PC-9 (cell line): Measurements from ENCODE around the gene TBX2. TPM values are rescaled to one million over a fixed set of nuclear protein-coding genes. Genes with fewer than 3 reads are reported as not detected.

Source experiments
- BruUV-seq: library from RNA; stranded (reverse); fragments of 400-500 nt; replicated peaks from 2 replicates; lab custom pipeline; 2021; lab: Mats Ljungman, UMichigan
- CTCF ChIA-PET: fragments of 300-600 bp; sonication (Branson Sonifier 250); formaldehyde crosslinking; loops from one replicate; lab custom pipeline; 2022; ENCODE audit warnings: antibody characterized with exemption; lab: Charles Lee
- POLR2A ChIA-PET: fragments of 300-600 bp; sonication (Branson Sonifier 250); formaldehyde crosslinking; loops from one replicate; lab custom pipeline; 2022; ENCODE audit warnings: antibody characterized with exemption; ENCODE audit not compliant: unreplicated experiment; lab: Charles Lee
- DNase-seq, 2 experiments: peaks; one replicate each; pipeline versions ENCODE4 v3.0.0 to v3.0.0-alpha.2; 2015 to 2022; ENCODE audit warnings: mixed read lengths in 1 of 2
- H2AFZ ChIP-seq: fragments of 200-600 bp; sonication (generic); 2 replicates; pipeline ENCODE4 v1.8.1; 2017; ENCODE audit warnings: antibody characterized with exemption
- H3F3A ChIP-seq: fragments of 200-600 bp; sonication (generic); 2 replicates; pipeline ENCODE4 v1.8.1; 2017; ENCODE audit warnings: antibody characterized with exemption, mild to moderate bottlenecking, low read depth; ENCODE audit not compliant: insufficient read depth
- H3K27ac ChIP-seq: fragments of 200-600 bp; sonication (generic); 2 replicates; pipeline ENCODE4 v1.6.1; 2016; ENCODE audit warnings: mixed run types
- H3K27me3 ChIP-seq: fragments of 200-600 bp; sonication (generic); 2 replicates; pipeline ENCODE4 v1.6.1; 2016; ENCODE audit warnings: low read depth, mixed run types; ENCODE audit not compliant: insufficient read depth
- H3K36me3 ChIP-seq: fragments of 200-600 bp; sonication (generic); 2 replicates; pipeline ENCODE4 v1.6.1; 2016; ENCODE audit warnings: low read depth, mixed run types
- H3K4me1 ChIP-seq: fragments of 200-600 bp; sonication (generic); replicated peaks from 2 replicates; pipeline ENCODE4 v1.6.1; 2016; ENCODE audit warnings: mixed run types; ENCODE audit not compliant: insufficient read depth
- H3K4me2 ChIP-seq: fragments of 200-600 bp; sonication (generic); 2 replicates; pipeline ENCODE4 v1.6.1; 2017; ENCODE audit warnings: mixed run types
- H3K4me3 ChIP-seq: fragments of 200-600 bp; sonication (generic); 2 replicates; pipeline ENCODE4 v1.6.1; 2016; ENCODE audit warnings: mixed run types
- H3K79me2 ChIP-seq: fragments of 200-600 bp; sonication (generic); 2 replicates; pipeline ENCODE4 v1.6.1; 2017; ENCODE audit warnings: low read depth, mixed run types
- H3K9me2 ChIP-seq: fragments of 200-600 bp; sonication (generic); 2 replicates; pipeline ENCODE4 v1.8.1; 2017; ENCODE audit warnings: mild to moderate bottlenecking; ENCODE audit not compliant: insufficient read depth
- H3K9me3 ChIP-seq: fragments of 200-600 bp; sonication (generic); 2 replicates; pipeline ENCODE4 v1.8.1; 2016; ENCODE audit warnings: low read depth; ENCODE audit not compliant: insufficient read depth
- H4K20me1 ChIP-seq: fragments of 200-600 bp; sonication (generic); 2 replicates; pipeline ENCODE4 v1.8.1; 2017; ENCODE audit not compliant: insufficient read depth
- EZH2 ChIP-seq: fragments of 200-600 bp; sonication (generic); IDR thresholded peaks from 2 replicates; pipeline ENCODE4 v1.8.0; 2017; ENCODE audit warnings: antibody characterized with exemption, low read depth
- intact Hi-C: fragments of 100-400 bp; cut with micrococcal nuclease; formaldehyde crosslinking; loops from one replicate; pipeline ENCODE4 v1.10.0; 2022; ENCODE audit not compliant: unreplicated experiment
- total RNA-seq: library from RNA; stranded (reverse); gene quantifications from 2 replicates; pipeline ENCODE4 v1.2.3, GENCODE V29; 2021
- TF ChIP-seq, protein P1 (sequence below): fragments of 200-600 bp; sonication (generic); conservative IDR thresholded peaks from 2 replicates; pipeline ENCODE4 v1.6.1; 2017; ENCODE audit warnings: mixed run types, antibody characterized with exemption, mild to moderate bottlenecking, moderate library complexity

Gene TBX2
- total RNA-seq, 1 experiment from 2014 or later: 0.44 TPM

GRCh38 chr17:61402978-61403800, 3.5 kb downstream of the TBX2 start:
- POLR2A ChIA-PET: no interaction called here
- Histone ChIP-seq H3F3A (no peaks in the 10 kb centered on the region), H2AFZ (no peak overlapping the region), H3K9me2 (no peaks in the 10 kb centered on the region), H4K20me1 (no peaks in the 10 kb centered on the region), H3K27me3 (no peaks in the 10 kb centered on the region), H3K27ac (no peak overlapping the region), H3K4me1 (no peaks in the 10 kb centered on the region; the same call in 1 of the 2 replicates), H3K4me2 (no peak overlapping the region), H3K4me3 (no peak overlapping the region), H3K9me3 (no peaks in the 10 kb centered on the region), H3K36me3 (no peaks in the 10 kb centered on the region), H3K79me2 (no peaks in the 10 kb centered on the region)
- CTCF ChIA-PET: no interaction called here
- no TSS peak for BruUV-seq
- DNase-seq: no peak
- intact Hi-C loops: no loop called here
- no peak for TF ChIP-seq EZH2
- TF ChIP-seq, protein P1, sequence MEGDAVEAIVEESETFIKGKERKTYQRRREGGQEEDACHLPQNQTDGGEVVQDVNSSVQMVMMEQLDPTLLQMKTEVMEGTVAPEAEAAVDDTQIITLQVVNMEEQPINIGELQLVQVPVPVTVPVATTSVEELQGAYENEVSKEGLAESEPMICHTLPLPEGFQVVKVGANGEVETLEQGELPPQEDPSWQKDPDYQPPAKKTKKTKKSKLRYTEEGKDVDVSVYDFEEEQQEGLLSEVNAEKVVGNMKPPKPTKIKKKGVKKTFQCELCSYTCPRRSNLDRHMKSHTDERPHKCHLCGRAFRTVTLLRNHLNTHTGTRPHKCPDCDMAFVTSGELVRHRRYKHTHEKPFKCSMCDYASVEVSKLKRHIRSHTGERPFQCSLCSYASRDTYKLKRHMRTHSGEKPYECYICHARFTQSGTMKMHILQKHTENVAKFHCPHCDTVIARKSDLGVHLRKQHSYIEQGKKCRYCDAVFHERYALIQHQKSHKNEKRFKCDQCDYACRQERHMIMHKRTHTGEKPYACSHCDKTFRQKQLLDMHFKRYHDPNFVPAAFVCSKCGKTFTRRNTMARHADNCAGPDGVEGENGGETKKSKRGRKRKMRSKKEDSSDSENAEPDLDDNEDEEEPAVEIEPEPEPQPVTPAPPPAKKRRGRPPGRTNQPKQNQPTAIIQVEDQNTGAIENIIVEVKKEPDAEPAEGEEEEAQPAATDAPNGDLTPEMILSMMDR: no peak

- Histone ChIP-seq H3K9me3 (no peaks in the 10 kb centered on the region), H3K9me2 (no peaks in the 10 kb centered on the region), H3K27me3 (no peaks in the 10 kb centered on the region), H3K27ac (no peak overlapping the region), H3K4me1 (no peaks in the 10 kb centered on the region; the same call in 1 of the 2 replicates), H3K4me3 (no peak overlapping the region), H3F3A (no peaks in the 10 kb centered on the region), H2AFZ (no peak overlapping the region), H4K20me1 (no peaks in the 10 kb centered on the region), H3K79me2 (no peaks in the 10 kb centered on the region), H3K36me3 (no peaks in the 10 kb centered on the region), H3K4me2 (no peak overlapping the region)
- ChIA-PET POLR2A (no interaction called here), CTCF (no interaction called here)
- intact Hi-C loops: no loop called here
- TF ChIP-seq, protein P1: no peak
- BruUV-seq: no TSS peak
- DNase-seq: no peak
These were observed 4.4 kb downstream of the TBX2 start for GRCh38 chr17:61403801-61404662.

- BruUV-seq: no TSS peak
- no peak for DNase-seq
- Histone ChIP-seq H3K36me3 (no peaks in the 10 kb centered on the region), H3K27ac (no peak overlapping the region), H3K4me2 (no peak overlapping the region), H3K27me3 (no peaks in the 10 kb centered on the region), H3F3A (no peaks in the 10 kb centered on the region), H3K4me1 (no peaks in the 10 kb centered on the region; the same call in 1 of the 2 replicates), H4K20me1 (no peaks in the 10 kb centered on the region), H3K4me3 (no peak overlapping the region), H3K79me2 (no peaks in the 10 kb centered on the region), H3K9me3 (no peaks in the 10 kb centered on the region), H2AFZ (no peak overlapping the region), H3K9me2 (no peaks in the 10 kb centered on the region)
- ChIA-PET POLR2A (no interaction called here), CTCF (no interaction called here)
- intact Hi-C loops: no loop called here
- no peak for TF ChIP-seq EZH2
- TF ChIP-seq, protein P1: no peak
These were observed 4.9 kb downstream of the TBX2 start for GRCh38 chr17:61404663-61404912.
